GM10248 (cell line): ENCODE measurements around the gene TSG101.

Experiments used
- CTCF ChIA-PET: fragments of 300-600 bp; sonication (Branson Sonifier 250); formaldehyde crosslinking; extraction: SDS; loops from one replicate; lab custom pipeline; 2021; ENCODE audit warnings: antibody characterized with exemption; lab: Yijun Ruan, JAX
- POLR2A ChIA-PET: fragments of 350-650 bp; sonication (Branson Sonifier 250); formaldehyde crosslinking; extraction: SDS; loops from one replicate; lab custom pipeline; 2020; ENCODE audit warnings: antibody characterized with exemption; lab: Yijun Ruan, JAX
- DNase-seq: peaks from one replicate; pipeline ENCODE4 v3.0.0; 2012; ENCODE audit errors: extremely low spot score
- CTCF ChIP-seq: IDR thresholded peaks from 2 replicates; pipeline ENCODE4 v1.5.1; 2012; ENCODE audit warnings: mild to moderate bottlenecking, low read depth; ENCODE audit errors: extremely low read depth, missing control alignments, control extremely low read depth

TSG101 gene

GRCh38 chr11:18526521-18527296 is at the start of gene TSG101:
TSG101 (minus strand) TSS chr11:18526942; CDS start chr11:18526816, 126 bp downstream.
- ChIA-PET CTCF (interaction anchor here (0.7 to 2.7 kb wide), 8 partner anchors 14 to 356 kb away, joined by 3 to 12 read pairs (median 3); no protein-coding TSS in a partner anchor), POLR2A (interaction anchor here (0.6 to 1.6 kb wide), 4 partner anchors 10 to 133 kb away, joined by 3 to 7 read pairs (median 4); partner anchors contain the start of gene LDHA)
- peak; percentile 94 for DNase-seq
- no peak for TF ChIP-seq CTCF

- TF ChIP-seq CTCF, result no peak
- CTCF ChIA-PET, result interaction anchor here (0.7 kb wide), 1 partner anchor 35 kb away, joined by 3 read pairs; no protein-coding TSS in a partner anchor
- no peak for DNase-seq
- POLR2A ChIA-PET, result no interaction called here
Observed at GRCh38 chr11:18575361-18575760, 48.6 kb upstream of the TSG101 start.

GRCh38 chr11:18567081-18567480 is 40.3 kb upstream of the TSG101 start:
- no peak for DNase-seq
- no peak for TF ChIP-seq CTCF
- CTCF ChIA-PET, result no interaction called here
- POLR2A ChIA-PET, result no interaction called here

- POLR2A ChIA-PET, result interaction anchor here (0.6 kb wide), 1 partner anchor 169 kb away, joined by 8 read pairs; no protein-coding TSS in a partner anchor
- CTCF ChIA-PET, result no interaction called here
- TF ChIP-seq CTCF, result no peak
- DNase-seq, result no peak
Observed at GRCh38 chr11:18566406-18566805, 39.7 kb upstream of the TSG101 start.

- DNase-seq, result no peak
- ChIA-PET CTCF (interaction anchor here (1.2 to 1.3 kb wide), 2 partner anchors 14 to 27 kb away, joined by 3 read pairs; no protein-coding TSS in a partner anchor), POLR2A (interaction anchor here (0.7 kb wide), 1 partner anchor 58 kb away, joined by 4 read pairs; no protein-coding TSS in a partner anchor)
- TF ChIP-seq CTCF, result no peak
Observed at GRCh38 chr11:18564149-18564548, 37.4 kb upstream of the TSG101 start.

GRCh38 chr11:18563090-18563730 is 36.5 kb upstream of the TSG101 start:
- ChIA-PET POLR2A (no interaction called here), CTCF (no interaction called here)
- DNase-seq, result no peak
- TF ChIP-seq CTCF, result no peak
